ENCODE measurements around the gene ARHGAP22.

Gene ARHGAP22

GRCh38 chr10:48634198-48634983 lies 29.5 kb upstream of the ARHGAP22 start:
- DNase-seq (ENCODE audit: low read depth in 2 of 2, low spot score in 1 of 2) = no peak

- no peak for DNase-seq (ENCODE audit: low read depth in 2 of 2, low spot score in 1 of 2)
Observed at GRCh38 chr10:48633381-48634197, 28.7 kb upstream of the ARHGAP22 start.

GRCh38 chr10:48632166-48632565 lies 27.3 kb upstream of the ARHGAP22 start:
- DNase-seq (ENCODE audit: low read depth in 2 of 2, low spot score in 1 of 2) = no peak

GRCh38 chr10:48627984-48628609 lies 23.2 kb upstream of the ARHGAP22 start:
- DNase-seq (ENCODE audit: low read depth in 2 of 2, low spot score in 1 of 2) = no peak

GRCh38 chr10:48626986-48627731 lies 22.3 kb upstream of the ARHGAP22 start:
- DNase-seq (ENCODE audit: low read depth in 2 of 2, low spot score in 1 of 2) = no peak

- DNase-seq (ENCODE audit: low read depth in 2 of 2, low spot score in 1 of 2) = no peak
Observed at GRCh38 chr10:48626447-48626846, 21.6 kb upstream of the ARHGAP22 start.

- no peak for DNase-seq (ENCODE audit: low read depth in 2 of 2, low spot score in 1 of 2)
Observed at GRCh38 chr10:48625826-48626134, 20.9 kb upstream of the ARHGAP22 start.

GRCh38 chr10:48623607-48624132 lies 18.8 kb upstream of the ARHGAP22 start:
- no peak for DNase-seq (ENCODE audit: low read depth in 2 of 2, low spot score in 1 of 2)

GRCh38 chr10:48623009-48623408 lies 18.1 kb upstream of the ARHGAP22 start:
- DNase-seq (ENCODE audit: low read depth in 2 of 2, low spot score in 1 of 2) = no peak

GRCh38 chr10:48620719-48621118 lies 15.8 kb upstream of the ARHGAP22 start:
- DNase-seq (ENCODE audit: low read depth in 2 of 2, low spot score in 1 of 2) = no peak

GRCh38 chr10:48616436-48616835 lies 11.6 kb upstream of the ARHGAP22 start:
- no peak for DNase-seq (ENCODE audit: low read depth in 2 of 2, low spot score in 1 of 2)

- DNase-seq (ENCODE audit: low read depth in 2 of 2, low spot score in 1 of 2) = no peak
Observed at GRCh38 chr10:48614481-48615390, 9.9 kb upstream of the ARHGAP22 start.

- no peak for DNase-seq (ENCODE audit: low read depth in 2 of 2, low spot score in 1 of 2)
Observed at GRCh38 chr10:48613016-48613415, 8.1 kb upstream of the ARHGAP22 start.

GRCh38 chr10:48612236-48612943 lies 7.5 kb upstream of the ARHGAP22 start:
- no peak for DNase-seq (ENCODE audit: low read depth in 2 of 2, low spot score in 1 of 2)

GRCh38 chr10:48611133-48611532 lies 6.3 kb upstream of the ARHGAP22 start:
- DNase-seq (ENCODE audit: low read depth in 2 of 2, low spot score in 1 of 2) = no peak

GRCh38 chr10:48610585-48611093 lies 5.8 kb upstream of the ARHGAP22 start:
- no peak for DNase-seq (ENCODE audit: low read depth in 2 of 2, low spot score in 1 of 2)

GRCh38 chr10:48609899-48610584 lies 5.2 kb upstream of the ARHGAP22 start:
- DNase-seq (ENCODE audit: low read depth in 2 of 2, low spot score in 1 of 2) = no peak

GRCh38 chr10:48609441-48609840 lies 4.6 kb upstream of the ARHGAP22 start:
- no peak for DNase-seq (ENCODE audit: low read depth in 2 of 2, low spot score in 1 of 2)

GRCh38 chr10:48608976-48609375 lies 4.1 kb upstream of the ARHGAP22 start:
- DNase-seq (ENCODE audit: low read depth in 2 of 2, low spot score in 1 of 2) = no peak

Measured in stimulated activated CD8-positive, alpha-beta memory T cell treated with anti-CD3 and anti-CD28 coated beads, Interleukin-4, amount 100 ng/mL, for 1 hour (primary cell).